ENCODE measurements around the gene NSMF.
"Not testable (repeated sequence)": the region's sequence is repeated elsewhere in the genome, so short reads cannot be mapped to it uniquely, and the experiment has no call there.

Gene NSMF

GRCh38 chr9:137428841-137429545 lies 30.1 kb downstream of the NSMF start:
- DNase-seq = no peak

- DNase-seq = no peak
Observed at GRCh38 chr9:137428311-137428630, 30.9 kb downstream of the NSMF start.

- no peak for DNase-seq
Observed at GRCh38 chr9:137427454-137428310, 31.5 kb downstream of the NSMF start.

- DNase-seq = no peak
Observed at GRCh38 chr9:137426018-137426681, 33.0 kb downstream of the NSMF start.

DNA sequence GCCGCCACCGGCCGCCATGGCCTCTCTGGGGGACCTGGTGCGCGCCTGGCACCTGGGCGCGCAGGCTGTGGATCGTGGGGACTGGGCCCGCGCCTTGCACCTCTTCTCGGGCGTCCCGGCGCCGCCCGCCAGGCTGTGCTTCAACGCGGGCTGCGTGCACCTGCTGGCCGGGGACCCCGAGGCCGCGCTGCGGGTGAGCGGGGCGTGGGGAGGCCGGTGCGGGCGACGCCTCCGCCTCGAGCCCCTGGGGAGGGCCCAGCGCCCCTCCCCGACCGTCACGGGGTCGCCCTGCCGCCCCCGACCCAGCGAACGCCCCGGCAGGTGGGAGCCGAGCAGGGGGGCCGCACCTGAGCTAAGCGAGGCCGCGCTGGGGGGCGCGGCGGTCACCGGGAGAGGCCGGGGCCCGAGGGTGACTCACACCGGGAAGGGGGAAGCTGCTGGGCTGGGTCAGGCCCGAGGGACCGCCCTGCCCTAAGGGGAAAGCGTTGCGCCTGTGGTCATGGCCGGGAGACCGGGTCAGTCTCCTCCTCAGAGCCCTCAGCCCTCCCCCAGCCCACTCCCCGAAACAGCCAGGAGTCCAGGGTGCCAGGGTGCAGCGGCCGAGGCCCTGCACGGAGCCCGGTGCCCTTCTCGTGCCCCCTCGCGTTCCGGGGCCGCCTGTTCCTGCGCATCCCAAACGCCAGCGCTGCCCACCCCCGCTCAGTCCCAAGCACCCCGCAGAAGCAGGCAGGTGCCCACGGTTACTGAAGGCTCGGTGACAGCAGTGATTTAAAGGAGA lies 35.4 kb downstream of the NSMF start:
- DNase-seq = no peak

DNA sequence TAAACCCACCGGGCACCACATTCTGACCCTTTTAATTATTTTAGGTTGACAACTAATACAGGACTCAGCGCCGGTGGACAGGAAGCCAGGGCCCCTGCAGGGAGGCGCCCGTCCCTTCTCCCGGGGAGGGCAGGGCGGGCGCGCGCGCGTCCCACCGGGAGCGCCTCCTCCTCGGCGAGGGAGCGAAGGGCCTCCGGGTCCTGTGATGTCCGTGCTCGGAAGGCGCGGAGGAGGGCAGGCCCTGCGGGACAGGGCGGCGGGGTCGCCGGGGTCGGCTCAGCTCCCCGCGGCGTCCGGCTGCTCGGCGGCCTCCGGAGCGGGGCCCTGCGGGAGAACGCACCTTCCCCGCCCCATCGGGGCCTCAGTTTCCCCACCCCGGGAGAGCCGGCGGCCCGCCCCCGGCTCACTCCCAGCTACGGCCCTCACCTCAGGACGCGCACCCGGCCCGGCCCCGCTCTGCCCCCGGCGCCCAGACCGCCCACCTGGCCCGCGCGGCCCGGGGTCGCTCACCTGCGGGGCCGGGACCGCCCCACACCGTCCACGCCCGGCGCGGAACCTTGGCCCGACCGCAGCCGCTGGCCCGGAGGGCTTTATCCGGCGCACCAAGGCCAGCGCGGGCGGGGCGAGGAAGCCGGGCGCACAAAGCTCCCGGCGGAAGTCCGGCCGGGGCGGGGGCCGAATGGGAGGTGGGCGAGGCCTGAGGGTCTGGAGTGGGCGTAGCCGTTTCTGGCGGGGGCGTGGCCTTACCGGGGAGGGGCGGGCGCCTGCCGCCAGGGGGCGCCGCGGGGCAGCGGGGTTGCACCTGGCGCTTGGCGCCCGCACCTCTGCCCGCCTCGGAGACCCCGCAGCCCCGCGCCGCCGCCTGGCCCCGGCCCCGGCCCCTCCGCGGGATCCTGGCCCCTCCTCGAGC lies 36.3 kb downstream of the NSMF start, which contains the start of the genes EXD3 and NOXA1:
TSS of gene EXD3 (minus strand) at position 559 of the 910 bp plus-strand sequence. CDS start 27,805 bp downstream, outside the sequence.
TSS of gene NOXA1 (plus strand) at position 790 of the 910 bp plus-strand sequence. CDS start 137 bp downstream, outside the sequence.
- peak; percentile 97 for DNase-seq

DNA sequence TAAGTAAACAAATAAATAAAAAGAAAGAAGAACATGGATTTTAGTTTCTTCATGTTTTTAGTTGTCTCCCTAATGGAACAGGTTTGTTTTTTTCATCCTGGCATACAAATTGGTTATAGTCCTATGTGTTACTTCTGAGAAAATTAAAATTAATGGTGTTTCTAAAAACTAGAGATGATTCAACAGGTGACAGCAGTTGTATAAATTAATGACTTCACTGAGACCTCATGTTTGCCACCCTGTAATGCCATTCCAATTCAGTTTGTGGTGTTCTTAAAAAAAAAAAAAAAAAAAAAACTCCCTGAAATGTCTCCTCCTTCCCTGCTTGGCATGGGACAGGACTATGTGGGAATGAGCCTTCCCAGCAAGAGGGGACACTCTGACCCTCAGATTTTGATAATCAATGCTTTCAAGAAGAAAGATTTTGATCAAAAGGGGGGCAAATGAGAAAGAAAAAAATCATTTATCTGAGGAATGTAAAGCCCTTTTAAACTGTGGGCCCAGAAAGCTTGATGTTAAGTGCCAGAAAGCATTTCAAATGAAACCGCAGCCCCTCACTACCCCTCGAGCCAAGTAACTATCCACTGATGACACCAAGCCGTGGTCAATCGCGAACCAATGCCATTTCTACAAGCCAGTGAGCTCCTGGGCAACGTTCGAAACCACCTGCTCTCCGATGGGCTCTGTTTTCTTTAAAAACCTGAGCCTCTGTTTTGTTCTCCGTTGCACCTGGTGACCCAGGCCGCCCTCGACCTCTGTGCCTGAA lies 37.1 kb downstream of the NSMF start:
- DNase-seq = no peak

GRCh38 chr9:137417161-137418021 lies 41.7 kb downstream of the NSMF start:
- no peak for DNase-seq

DNA sequence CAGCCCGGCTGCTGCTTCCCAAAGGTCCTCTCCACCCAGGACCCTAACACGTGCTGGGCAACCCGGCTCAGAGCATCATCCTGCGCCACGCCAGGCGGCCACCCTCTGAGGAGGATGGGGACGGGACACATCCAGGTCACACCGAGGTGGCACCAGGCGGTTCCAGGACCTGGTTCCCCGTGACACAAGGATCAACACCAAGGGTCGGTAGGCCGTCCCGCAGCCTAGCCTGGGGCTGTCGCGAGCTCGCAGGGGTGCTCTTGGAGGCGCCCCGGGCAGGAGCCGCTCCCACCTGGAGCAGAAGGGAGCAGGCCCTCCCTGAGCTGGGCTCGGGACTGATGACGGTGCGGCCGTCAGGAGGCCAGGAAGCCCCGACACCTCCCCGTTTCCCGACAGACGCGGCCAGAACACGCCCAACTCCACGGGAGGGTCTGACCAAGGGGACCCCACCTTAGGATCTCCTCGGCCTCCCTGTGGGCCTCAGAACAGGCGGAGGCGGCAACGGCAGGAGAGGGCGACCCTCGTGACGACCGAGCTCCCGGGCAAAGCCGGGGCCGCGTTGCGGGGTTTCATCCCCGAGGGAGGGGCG lies 42.5 kb downstream of the NSMF start:
- no peak for DNase-seq

DNA sequence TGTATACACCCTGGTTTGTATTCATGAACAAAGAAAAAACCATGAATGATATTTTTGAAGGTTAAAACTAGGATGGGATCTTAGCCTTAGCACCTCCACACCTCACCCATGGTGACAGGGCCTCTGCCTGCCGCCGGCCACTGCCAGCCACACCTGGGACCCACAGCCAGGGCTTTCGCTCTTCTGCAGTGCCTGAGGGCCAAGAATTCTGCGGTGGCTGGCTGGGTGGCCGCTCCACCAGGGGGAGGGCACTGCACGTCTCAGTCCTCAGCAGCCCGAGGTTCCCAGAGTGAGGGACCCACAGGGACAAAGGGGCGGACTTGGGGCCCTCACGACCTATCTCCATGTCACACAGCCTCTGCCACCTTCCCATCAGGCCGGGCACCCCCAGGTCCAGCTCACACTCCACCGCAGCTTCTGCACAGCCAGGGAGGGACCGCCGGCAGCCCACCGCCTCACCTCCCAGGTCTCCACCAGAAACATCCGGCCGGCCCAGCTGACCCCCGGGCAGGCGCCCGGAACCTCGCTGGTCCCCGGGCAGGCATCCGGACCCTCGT lies 43.0 kb downstream of the NSMF start:
- no peak for DNase-seq

DNA sequence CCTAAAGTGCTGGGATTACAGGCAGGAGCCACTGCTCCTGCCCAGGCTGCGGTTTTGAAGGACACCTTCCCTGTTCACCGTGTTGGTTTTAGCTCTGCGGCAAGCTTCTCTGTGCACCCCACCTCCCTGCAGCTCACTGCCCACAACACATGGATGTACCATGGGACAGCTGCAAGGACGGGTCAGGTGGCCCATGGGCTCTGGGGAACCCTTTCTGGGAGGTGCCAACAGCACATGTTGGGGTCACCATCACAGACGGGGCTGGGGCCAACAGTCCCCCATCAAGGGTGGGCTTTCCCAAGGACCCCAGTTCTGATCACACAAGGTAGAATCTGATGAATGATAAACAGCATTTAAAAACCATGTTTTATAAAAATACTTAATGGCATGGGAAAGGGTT lies 43.7 kb downstream of the NSMF start:
- no peak for DNase-seq

GRCh38 chr9:137412431-137412830 lies 46.7 kb downstream of the NSMF start:
- DNase-seq = no peak

- peak; percentile 71 for DNase-seq
Observed at GRCh38 chr9:137411645-137412380, 47.3 kb downstream of the NSMF start.

DNA sequence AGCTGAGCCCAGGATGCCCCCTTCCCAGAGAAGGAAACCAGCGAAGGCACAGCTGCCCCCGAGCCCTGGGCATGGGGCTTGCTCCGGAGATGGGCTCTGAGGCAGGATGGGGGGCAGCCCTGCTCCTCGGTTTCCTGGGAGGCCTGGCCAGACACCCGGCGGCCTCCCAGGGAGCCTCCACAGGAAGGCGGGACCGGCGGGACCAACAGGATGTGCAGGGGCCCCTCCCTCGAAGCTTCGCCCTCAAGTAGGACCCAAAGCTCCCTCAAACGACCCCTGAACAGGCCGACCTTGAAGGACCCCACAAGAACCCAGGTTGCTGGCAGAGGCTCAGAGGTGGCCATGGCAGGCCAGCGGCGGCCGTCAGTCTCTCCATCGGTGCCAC lies 47.9 kb downstream of the NSMF start:
- no peak for DNase-seq

- DNase-seq = no peak
Observed at GRCh38 chr9:137410891-137411249, 48.3 kb downstream of the NSMF start.

- DNase-seq = not testable (repeated sequence)
Observed at GRCh38 chr9:137410236-137410890, 48.8 kb downstream of the NSMF start.

DNA sequence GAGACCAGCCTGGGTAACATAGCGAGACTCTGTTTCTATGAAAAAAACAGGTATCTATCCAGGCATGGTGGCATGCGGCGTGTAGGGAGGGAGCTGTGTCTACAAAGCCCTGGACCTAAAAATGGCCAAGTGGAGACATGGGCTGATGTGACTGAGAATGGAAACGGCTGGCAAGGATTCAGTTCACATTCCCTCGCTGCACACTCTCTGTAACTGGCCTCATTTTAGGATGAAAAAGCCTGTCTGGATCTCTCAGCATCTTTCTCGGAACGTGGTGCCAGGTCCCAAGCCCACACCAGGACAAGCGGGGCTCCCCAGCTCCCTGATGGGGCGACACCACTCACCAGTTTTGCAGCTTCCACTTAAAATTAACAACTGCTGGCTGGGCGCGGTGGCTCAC lies 49.6 kb downstream of the NSMF start:
- DNase-seq = no peak

Data from activated CD4-positive, alpha-beta T cell treated with anti-CD3 and anti-CD28 coated beads, Interleukin-10, Interleukin-2, amounts not matched to agents 100 ng/mL and 50 ng/mL, durations not matched to agents 16 hours and 8 hours (primary cell).